SH-SY5Y (cell line): ENCODE results near the gene RENBP.

Experiments used
- GATA2 ChIP-seq: IDR thresholded peaks from 2 replicates; pipeline ENCODE4 v1.6.1; 2011; ENCODE audit warnings: mild to moderate bottlenecking, low read depth, low read length
- GATA3 ChIP-seq: IDR thresholded peaks from 2 replicates; pipeline ENCODE4 v1.6.1; 2011; ENCODE audit warnings: low read depth, mild to moderate bottlenecking, low read length, moderate library complexity

- no peak for TF ChIP-seq GATA2
- no peak for TF ChIP-seq GATA3
Observed at GRCh38 chrX:153917869-153918268, 26.6 kb downstream of the RENBP start.
